22Rv1 (cell line): ENCODE results near the gene FCRL2.

ENCODE experiments used
- H3K27ac ChIP-seq: fragments of 450-650 bp; 2 replicates; pipeline ENCODE4 v1.5.1; 2017
- ZFX ChIP-seq: fragments of 450-650 bp; IDR thresholded peaks from 2 replicates; pipeline ENCODE4 v1.6.1; 2017; ENCODE audit warnings: antibody characterized with exemption, borderline replicate concordance
- TF ChIP-seq, protein P1 (sequence below): fragments of 450-650 bp; IDR thresholded peaks from 2 replicates; pipeline ENCODE4 v1.5.1; 2017; ENCODE audit warnings: mild to moderate bottlenecking

FCRL2 gene

DNA sequence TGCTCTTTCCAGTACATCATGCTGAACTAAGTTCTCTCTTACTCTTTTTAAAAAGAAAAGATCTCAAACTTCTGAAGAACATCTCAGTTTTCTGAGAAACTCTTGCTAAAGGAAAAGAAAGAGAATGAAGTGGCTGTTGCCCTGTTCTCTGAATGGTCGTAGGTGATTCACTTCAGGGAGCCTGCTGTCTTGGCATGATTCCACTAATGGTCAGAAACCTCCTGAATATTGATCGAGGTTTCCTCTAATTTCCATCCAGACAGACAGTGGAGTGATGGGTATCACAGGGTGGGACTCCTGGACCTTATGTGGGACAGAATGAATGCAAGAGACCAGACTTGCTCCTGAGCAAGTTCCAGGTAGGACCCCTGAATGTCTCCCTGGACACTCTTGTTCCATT, 2.5 kb downstream of the FCRL2 start:
- H3K27ac ChIP-seq: no peak overlapping the region
- TF ChIP-seq, protein P1, sequence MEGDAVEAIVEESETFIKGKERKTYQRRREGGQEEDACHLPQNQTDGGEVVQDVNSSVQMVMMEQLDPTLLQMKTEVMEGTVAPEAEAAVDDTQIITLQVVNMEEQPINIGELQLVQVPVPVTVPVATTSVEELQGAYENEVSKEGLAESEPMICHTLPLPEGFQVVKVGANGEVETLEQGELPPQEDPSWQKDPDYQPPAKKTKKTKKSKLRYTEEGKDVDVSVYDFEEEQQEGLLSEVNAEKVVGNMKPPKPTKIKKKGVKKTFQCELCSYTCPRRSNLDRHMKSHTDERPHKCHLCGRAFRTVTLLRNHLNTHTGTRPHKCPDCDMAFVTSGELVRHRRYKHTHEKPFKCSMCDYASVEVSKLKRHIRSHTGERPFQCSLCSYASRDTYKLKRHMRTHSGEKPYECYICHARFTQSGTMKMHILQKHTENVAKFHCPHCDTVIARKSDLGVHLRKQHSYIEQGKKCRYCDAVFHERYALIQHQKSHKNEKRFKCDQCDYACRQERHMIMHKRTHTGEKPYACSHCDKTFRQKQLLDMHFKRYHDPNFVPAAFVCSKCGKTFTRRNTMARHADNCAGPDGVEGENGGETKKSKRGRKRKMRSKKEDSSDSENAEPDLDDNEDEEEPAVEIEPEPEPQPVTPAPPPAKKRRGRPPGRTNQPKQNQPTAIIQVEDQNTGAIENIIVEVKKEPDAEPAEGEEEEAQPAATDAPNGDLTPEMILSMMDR: no peak
- no peak for TF ChIP-seq ZFX

DNA sequence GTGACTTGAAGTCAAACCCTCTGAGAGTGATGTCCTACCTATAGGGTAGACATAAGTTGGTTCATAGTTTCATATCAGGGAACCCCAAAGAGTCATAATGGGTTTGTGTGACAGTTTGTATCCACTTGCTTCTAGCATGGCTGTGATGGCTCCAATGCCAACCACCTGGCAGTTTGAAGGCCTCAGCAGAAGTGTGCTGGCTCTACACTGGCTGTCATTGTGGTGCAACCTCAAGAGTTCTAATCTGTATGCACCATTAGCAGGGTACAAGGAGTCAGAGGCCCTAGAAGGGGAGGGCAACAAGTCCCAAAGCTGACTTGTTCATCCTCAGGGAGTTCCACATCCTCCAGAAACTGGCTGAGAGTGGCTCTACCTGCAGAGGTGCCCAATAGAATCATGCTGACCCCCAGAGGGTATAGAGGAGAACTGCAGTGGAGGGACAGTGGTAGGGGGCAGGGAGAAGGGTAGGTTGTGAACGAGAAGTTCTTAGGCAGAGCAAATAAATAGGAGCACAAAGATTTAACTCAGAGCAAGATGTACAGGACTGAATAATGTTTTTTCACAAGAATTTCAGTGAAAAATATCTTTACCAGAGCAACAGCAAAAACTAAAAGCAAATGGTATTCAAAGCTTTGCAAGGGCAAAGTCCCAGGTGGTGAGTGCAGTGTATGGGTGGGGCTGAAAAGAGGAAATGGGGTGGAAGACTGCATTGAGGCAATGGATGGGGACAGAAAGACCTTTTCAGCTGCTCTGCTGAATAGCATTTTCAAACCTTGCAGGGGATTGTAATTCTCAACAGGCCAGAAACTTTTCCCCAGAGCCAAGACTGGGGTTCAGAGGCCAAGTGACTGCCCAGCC, 3.2 kb downstream of the FCRL2 start:
- no peak overlapping the region for H3K27ac ChIP-seq

DNA sequence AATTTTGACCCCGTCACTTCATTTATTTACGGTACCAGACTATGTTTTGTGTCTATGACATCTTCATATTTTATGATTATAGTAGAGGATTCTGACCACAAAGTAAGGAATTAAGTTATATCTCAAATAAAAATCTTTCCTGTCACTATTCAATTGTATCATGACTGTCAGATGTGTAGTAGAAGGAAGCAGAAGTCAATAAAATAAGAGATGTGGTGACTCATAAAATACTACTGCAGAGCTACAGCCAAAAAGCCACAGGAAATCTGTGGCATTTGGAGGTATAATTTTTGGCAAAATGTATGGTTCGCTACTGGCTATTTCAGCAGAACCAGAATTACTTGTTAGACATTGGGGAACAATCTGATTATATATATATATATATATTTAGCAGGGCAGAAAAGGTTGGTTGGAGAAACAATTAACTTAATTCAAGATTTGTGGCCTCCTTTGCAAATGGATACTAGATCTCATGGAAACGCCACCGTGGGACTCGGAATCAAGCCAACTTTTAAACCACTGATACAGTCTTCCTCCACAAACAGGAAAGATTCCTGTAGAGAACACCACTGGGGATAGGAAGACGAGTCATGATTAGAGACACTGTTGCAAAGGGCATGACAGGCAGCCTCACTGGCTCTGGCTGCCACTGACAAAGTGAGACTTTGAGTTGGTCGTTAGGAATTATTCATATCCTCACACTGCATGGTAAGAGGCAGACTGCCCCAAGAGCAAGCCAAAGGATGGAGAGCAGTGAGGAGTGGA, 5.1 kb downstream of the FCRL2 start:
- TF ChIP-seq, protein P1: no peak

More for the DNA sequence above, 3.2 kb downstream of the FCRL2 start:
- no peak for TF ChIP-seq ZFX
- TF ChIP-seq, protein P1: peak; percentile 39

DNA sequence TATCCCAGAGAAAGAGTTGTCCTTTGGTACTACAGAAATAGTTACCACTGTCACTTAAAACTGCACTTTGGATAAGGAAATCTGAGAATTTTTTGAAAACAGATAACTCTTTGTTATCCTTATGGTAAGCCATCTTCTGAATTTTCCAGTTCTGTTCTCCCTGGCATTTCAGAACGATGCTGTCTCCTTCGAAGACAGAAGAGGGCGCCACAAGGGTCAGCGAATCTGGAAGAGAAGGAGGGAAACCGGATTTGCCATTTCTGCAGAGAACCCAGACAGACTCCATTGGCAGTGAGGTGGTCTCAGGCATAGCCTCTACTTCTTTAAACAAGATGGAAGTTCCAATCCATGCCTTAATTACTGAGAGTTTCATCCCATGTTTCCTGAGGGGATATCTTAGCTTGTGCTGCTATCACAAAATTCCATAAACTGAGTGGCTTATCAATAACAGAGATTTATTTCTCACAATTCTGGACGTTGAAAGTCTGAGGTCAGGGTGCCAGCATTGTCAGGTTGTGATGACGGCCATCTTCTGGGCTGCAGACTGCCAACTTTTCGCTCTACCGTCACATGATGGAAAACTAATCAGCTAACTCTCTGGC, 6.4 kb downstream of the FCRL2 start:
- no peak overlapping the region for H3K27ac ChIP-seq
- no peak for TF ChIP-seq ZFX
- TF ChIP-seq, protein P1: peak; percentile 67

More for the DNA sequence above, 5.1 kb downstream of the FCRL2 start:
- H3K27ac ChIP-seq: no peak overlapping the region

DNA sequence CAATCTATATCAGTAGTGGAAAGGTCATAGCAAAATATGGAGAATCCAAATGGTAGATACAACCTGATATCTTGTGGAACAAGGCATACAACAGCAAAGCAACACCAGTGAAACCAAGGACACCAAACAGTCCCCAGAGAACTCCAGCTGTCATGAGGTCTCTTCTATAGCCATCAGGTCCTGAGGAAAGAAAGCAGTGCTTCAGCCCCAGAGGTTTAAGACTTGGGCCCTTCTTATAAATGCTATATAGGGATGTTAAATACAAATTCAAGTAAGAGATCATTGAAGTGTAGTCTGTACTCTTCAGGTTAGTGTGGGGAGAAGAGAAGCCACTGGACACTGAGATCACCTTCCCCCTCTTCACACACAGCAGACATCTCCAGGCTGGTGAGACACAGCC, 10.1 kb downstream of the FCRL2 start:
- H3K27ac ChIP-seq: no peak overlapping the region

DNA sequence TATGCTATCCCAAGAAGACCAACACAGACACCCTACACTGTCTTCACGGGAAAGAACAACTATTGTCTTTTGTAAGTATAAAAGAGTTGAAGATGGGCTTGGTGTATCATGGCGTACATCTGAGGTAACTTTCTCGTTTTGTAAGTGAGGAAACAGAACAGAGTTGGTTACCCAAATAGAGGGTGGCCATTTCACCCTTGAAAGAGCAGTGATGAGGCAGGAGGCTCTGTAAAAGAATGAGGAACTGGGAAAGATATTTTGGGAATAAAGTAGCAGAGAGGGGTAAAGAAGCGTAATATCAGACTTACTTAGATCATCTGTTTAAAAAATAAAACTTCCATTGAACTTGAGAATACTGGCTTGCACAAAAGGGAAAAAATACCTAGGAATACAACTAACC, 18.9 kb downstream of the FCRL2 start:
- no peak for TF ChIP-seq ZFX
- TF ChIP-seq, protein P1: no peak
- no peak overlapping the region for H3K27ac ChIP-seq

More for the DNA sequence above, 10.1 kb downstream of the FCRL2 start:
- TF ChIP-seq ZFX: no peak
- TF ChIP-seq, protein P1: no peak
